HT-29 (cell line): ENCODE data around the gene ZNF579. TPM values are rescaled to one million over a fixed set of nuclear protein-coding genes. Genes with fewer than 3 reads are reported as not detected.
"Not testable (repeated sequence)": the region's sequence is repeated elsewhere in the genome, so short reads cannot be mapped to it uniquely, and the experiment has no call there.

Experiments used
- DNase-seq: peaks from one replicate; pipeline ENCODE4 v3.0.0-alpha.2; 2015; ENCODE audit warnings: low spot score
- total RNA-seq: library from RNA; depleted of rRNA; stranded (reverse); fragments of >200 nt; shearing (Covaris generic); gene quantifications from 2 replicates; pipeline ENCODE4 v1.2.3, GENCODE V29; 2014

ZNF579 gene
- total RNA-seq, 1 experiment from 2014 or later = 23.1 TPM

DNA sequence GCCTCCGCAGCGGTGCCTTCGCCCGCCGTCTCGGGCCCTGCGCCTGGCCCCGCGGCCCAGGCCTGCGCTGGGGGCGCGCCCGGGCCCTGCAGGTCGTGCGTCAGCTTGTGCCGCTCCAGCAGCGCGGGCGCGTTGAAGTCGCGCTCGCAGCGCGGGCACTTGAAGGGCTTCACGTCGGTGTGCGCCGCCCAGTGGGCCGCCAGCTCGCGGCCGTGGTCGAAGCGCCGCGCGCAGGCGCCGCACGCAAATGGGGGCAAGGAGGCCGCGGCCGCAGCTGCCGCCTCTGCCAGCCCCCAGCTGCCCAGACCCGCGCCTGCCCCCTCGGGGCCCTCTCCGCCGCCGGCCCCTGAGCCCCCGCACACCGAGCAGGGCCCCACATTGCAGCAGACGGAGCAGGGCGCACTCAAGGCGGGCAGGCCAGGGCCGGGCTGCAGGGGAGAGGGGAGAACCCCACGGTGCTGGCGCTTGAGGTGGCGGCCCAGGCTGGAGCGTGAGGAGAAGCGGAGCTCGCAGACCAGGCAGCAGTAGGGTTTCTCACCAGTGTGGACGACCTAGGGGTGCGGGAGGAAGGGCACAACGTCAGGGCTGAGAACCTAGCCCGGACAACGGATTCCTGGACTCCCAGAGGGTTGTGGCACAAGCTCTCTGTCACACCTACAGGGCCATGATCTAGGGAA is 12.6 kb upstream of the ZNF579 start:
- DNase-seq = no peak

DNA sequence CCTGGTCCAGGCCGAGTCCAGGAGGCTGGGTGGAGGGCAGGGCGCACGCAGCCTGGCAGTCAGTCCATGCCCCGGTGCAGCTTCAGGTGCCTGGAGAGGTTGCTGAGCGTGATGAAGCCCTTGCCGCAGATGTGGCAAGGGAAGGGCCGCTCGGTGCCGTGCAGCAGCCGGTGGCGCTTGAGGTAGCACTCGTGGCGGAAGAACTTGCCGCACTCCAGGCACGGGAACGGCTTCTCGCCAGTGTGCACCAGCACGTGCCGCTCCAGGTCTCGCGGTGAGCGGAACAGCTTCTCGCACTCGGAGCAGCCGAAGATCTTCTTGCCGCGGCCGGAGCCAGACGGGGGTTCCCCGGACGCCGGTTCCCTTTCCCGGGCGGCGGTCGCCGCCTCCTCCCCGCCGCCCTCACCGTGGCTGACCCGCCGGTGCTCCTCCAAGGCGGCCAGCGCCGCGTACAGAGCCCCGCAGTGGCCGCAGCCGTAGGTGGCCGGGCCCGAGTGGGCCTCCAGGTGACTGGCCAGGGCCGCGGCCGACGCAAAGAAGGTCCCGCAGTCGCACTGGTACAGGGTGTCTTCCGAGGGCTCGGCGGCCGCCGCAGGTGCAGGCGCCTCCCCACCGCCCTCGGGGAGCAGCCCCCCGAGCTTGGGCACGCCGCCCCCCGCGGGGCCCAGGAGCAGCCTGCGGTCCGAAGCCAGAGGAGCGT is 11.9 kb upstream of the ZNF579 start:
- DNase-seq = no peak

DNA sequence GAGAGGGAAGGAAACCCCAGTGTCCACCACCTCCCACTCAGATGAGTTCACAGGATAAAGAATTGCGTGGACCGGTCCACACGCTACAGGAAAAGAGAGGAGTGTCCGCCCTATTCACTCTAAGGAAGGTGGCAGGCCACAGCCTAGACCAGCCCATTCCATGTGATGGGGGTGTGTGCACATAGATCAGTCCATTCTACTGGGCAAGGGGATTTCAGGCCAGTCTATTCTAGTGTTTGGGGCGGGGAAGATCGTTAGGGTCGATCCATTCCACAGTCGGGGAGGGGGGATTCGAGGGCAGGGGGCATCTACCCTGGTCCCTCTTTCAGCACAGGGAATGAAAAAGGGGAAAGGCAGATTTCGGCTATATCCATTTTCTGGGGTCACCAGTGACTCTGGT is 10.9 kb upstream of the ZNF579 start:
- peak; percentile 66 for DNase-seq

DNA sequence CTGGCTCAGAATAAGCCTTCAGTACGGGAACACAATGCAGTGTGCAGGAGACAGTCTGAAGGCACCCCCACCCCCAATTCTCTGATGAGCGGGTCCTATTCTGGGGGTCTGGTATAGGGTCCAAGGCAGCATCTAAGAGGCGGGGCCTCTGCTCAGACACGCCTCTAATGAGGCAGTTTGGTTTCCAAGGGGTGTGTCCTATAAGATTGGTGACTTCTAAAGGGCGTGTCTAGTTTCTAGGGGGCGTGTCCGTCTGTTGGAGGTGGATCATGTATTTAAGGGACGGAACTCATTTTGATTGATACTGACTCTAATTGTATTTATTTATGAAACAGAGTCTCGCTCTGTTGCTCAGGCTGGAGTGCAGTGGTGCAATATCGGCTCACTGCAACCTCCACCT is 10.0 kb upstream of the ZNF579 start:
- peak; percentile 64 for DNase-seq

DNA sequence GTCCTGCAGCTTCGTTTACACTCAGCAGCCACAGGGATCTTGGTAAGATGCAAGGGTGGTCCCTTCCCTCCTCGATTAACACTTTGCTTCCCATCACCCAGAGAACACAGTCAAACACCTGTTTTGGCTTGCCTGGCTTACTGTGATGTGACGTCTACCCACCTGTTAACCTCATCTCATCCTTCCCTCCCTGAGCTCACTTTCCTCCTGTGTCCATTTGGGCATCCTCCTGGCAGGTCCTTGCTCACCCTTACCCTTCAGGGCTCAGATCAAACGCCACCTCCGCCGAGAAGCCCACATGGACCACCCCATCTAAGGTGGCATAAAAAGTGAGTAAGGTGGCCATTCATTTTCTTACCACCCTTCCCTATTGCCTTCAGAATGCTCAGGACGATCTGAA is 9.5 kb upstream of the ZNF579 start:
- no peak for DNase-seq

DNA sequence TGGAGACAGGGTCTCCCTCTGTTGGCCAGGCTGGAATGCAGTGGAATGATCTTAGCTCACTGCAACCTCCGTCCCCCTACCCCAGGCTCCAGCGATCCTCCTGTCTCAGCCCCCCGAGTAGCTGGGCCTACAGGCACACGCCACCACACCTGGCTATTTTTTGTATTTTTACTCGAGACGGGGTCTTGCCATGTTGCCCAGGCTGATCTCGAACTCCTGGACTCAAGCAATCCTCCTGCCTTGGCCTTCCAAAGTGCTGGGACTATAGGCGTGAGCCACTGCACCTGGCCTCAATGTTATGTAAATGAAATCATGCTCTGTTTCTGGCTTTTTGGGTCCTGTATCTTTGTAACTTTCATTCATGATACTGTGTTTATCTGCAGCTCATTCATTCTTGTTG is 8.1 kb upstream of the ZNF579 start:
- no peak for DNase-seq

DNA sequence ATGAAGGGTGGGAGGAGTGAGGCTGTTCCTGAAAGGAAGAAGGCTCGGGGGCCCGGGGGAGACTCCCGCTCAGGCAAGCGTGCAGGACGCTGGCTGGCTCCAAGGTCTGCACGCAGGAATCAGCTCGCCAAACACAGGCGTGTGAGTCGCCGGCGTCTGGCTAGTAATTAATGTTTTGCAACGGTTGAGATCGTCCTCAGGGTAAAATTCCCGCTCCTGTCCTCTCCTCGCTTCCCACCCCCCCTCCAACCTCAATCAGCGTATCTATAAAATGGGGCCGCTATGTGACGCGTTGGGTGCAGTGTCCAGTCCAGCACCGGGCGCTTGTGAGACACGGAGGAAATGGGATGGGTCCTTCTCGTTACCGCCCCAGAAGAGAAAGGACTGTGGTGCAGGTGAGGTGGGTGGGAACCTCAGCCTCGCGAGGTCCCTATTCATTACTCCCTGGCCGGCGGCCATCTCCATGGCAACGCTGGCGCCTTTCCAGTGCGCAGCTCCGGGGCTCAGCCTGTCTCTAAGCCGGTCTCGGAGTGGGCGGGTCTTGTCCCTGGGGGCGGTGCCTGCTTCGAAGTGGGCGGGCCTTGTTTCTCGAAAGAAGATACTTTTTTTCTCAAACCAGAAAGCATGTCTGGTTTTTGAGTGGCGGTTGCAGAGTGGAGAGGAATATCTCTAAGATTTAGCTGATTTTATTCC is 6.5 kb upstream of the ZNF579 start:
- DNase-seq = peak; percentile 100

DNA sequence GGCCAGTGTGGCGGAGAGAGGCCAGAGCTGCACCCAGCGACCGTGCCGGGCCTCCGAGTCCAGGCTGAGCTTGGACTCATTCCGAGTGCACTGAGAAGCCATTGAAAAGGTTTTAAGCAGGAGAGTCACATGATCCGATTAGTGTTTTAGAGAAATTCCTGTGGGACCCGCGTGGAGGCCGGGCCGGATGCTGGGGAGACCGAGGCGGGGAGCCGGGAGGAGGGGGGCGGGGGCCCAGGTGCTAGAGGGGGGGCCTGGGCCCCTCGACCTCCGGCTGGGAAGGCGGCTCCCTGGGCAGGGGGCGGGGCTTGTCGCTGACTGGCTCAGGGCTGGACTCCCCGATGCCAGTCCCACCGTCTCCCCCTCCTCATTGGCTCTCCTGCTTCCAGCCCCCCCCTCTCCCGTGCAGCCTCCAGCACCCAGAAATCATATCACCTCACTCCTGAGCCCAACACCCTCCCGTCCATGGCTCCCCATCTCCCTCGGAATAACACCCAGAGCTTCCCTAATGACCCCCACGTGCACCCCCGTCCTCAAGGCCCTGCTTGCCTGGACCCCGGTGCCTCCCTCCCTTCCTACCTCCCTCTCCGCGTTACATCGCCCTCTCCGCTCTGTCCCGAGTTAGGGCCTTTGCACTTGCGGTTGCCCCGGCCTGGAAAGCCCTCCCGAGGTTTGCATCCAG is 5.2 kb upstream of the ZNF579 start:
- peak; percentile 32 for DNase-seq

DNA sequence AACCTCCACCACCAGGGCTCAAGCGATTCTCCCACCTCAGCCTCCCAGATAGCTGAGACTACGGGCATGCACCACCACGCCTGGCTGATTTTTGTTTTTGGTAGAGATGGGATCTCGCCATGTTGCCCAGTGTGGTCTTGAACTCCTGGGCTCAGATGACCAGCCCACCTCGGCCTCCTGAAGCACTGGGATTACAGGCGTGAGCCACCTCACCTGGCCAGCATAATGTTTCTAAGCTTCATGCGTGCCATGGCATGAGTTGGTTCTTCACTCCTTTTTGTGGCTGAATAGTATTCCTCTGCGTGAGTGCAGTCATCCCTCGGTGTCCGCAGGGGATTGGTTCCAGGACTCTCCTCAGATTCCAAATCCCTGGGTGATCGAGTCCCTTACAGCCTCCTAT is 4.2 kb upstream of the ZNF579 start:
- no peak for DNase-seq

DNA sequence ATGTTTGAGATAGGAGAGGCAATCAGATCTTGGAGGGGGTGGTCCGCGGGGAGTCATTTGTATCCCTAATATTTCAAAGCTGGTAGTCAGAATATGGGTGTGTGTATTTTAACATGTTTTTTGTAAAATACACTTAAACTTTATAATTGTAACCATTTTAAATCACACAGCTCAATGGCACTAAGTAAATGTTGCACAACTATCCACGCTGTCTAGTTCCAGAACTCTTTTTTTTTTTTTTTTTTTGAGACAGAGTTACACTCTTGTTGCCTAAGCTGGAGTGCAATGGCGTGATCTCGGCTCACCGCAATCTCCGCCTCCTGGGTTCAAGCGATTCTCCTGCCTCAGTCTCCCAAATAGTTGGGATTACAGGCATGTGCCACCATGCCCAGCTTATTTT is 3.2 kb upstream of the ZNF579 start:
- not testable (repeated sequence) for DNase-seq

DNA sequence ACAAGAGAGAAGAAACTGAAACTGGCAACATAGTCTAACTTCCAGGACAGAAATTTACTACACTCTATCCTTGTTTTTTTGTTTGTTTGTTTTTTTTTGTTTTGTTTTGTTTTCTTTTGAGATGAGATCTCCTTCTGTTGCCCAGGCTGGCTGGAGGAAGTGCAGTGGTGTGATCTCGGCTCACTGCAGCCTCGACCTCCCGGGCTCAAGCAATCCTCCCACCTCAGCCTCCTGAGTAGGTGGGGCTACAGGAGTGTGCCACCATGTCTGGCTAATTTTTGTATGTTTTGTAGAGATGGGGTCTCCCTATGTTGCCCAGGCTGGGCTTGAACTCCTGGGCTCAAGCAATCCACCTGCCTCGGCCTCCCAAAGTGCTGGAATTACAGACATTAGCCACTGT is 1.6 kb upstream of the ZNF579 start:
- DNase-seq = not testable (repeated sequence)

DNA sequence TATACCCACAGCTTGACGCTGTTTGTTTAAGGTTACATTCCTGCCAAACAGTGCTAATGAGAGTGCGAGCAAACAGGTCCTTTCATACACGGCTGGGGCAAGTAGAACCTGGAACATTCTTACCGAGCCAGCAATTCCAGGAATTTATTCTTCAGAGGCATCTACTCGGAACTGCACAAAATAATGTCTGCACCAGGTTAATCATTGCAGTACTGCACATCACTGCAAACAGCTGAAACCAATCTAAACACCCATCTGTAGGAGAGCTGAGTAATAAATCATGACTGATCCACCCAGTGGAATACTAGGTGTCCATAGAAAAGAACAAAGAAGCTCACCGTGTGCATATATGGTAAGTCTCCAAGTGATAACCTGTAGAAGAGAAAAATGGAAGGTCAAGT is 1.2 kb upstream of the ZNF579 start:
- DNase-seq = no peak

DNA sequence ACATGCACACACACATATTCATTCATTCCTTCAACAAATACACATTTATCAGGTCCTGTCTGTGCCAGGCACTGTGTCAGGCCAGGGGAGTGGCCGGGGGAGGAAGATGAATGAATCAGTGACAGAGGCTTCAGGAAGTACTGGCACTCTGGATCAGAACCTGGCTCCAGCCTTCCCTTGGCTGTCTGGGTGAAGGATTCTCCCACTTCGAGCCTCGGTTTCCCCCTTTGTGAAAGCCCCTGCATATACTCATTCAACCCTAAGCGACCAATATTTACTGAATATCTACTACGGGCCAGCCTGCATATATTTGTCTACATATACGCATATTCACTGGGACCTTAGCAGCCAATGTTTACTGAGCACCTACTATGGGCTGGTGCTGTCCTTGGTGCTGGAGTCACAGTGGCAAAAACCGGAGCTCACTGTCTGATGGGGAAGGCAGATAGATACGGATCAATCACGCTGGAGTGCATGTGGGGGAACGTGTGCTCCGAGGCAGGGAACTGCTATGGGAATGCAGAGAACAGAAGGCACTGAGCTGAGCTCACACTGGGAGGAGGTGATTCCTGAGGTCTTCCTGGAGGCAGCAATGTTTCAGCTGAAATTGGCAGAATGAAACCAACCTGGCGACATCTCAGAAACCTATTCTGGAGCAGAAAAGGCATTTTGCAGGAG is 636 bp upstream of the ZNF579 start:
- DNase-seq = peak; percentile 40

DNA sequence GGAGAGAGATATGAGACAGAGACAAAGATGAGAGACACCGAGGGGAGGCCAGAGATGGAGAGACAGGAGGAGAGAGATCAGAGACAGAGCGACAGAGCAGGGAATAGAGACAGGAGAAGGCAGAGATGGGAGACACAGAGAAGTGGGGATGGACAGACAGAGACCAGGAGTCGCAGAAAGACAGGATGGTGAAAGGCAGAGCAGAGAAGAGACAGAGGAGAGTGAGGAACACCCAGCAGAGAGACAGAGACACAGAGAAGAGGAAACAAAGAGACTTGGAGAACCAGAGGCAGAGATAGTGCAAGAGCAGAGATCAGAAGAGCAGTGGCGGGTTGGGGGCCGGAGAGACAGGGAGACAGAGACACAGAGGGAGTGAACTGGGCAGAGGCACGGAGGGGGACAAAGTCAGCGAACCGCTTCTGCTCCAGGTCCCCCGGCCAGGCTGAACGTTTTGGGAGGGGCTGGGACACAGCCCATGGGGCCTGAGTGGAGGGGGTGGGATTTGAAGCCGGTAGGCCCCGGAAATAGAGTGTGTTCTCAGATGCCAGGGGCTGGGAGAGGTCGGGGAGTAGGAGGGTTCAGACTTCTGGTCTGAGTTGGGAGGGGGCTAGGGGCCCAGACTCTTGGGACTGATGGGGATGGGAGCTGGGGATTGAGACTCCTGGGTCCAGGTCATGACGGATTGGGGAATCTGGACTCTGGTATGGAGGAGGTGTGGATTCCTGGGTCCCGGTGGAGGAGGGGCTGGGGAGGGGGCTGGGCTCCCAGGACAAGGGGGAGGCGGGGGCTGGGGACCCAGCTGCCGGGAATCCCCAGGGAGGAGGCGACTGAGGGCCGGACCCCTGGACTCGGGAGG is 654 bp downstream of the ZNF579 start:
- DNase-seq = peak; percentile 30

DNA sequence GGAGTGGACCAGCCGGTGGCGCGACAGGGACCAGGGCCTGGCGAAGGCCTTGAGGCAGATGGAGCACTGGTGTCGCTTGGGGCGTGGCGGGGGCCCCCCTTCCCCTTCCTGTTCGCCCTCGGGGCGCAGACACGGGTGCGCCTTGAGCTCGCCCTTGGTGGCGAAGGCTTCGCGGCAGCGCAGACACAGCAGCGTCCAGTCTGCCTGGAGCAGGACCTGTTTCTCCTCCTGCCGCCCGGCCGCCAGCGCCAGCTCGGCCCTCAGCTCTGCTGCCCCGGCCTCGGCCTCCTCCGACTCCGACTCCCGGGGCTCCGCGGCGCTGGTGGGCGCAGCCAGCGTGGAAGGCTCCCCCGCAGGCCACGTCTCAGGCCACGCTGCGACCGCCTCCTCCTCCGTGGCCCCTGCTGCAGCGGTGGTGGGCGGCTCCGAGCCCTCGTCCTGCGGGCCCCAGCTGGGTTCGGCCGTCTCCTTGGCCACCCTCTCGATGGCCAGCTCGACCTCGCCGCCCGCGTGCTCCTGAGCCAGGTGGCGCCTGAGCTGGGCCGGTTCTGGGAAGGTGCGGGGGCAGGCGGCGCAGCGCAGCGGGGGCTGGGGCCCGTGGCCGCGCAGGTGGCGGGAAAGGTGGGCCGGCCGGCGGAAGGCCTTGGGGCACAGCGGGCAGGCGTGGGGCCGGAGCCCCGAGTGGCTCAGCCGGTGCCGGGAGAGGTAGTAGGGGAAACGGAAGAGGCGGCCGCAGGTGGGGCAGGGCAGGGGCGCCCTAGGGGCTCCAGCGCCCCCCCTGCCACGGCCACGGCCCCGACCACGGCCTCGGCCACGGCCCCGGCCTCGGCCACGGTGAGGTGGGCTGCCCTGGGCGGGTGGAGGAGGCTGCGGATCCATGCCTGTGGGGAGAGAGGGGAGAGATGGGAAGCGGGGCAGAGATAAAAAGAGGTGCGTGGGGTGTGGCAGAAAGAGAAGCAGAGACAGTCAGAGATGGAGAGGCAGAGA is 1.6 kb downstream of the ZNF579 start:
- no peak for DNase-seq

DNA sequence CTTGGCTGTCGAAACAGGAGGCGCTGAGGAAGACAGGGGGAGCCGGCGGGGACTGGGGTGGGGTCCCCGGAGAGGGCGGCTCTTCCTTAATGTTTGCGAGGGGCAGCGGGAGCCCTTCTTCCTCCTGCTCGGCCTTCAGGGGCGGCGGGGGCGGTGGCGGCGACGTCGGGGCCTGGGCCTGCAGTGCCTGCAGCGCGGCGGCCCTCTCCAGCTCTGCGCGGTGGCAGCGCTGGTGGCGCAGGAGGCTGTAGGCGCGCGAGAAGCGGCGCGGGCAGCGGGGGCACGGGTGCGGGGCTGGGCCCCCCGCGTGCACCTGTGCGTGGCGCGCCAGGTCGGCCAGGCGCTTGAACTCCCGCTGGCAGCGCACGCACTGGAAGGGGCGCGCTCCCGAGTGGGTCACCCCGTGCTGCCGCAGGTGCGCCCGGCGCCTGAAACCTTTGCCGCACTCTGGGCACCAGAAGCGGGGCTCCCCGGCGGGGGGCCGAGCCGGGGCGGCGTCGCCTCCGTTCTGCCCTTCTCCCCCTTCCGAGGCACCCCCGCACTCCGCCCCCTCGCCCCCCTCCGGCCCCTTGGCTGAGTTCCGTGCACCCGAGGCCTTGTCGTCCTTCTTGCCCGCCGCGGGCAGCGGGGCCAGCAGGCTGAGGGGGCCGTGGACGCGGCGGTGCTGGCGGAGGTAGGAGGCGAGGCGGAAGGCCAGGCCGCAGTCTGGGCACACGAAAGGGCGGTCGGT is 2.5 kb downstream of the ZNF579 start:
- no peak for DNase-seq

DNA sequence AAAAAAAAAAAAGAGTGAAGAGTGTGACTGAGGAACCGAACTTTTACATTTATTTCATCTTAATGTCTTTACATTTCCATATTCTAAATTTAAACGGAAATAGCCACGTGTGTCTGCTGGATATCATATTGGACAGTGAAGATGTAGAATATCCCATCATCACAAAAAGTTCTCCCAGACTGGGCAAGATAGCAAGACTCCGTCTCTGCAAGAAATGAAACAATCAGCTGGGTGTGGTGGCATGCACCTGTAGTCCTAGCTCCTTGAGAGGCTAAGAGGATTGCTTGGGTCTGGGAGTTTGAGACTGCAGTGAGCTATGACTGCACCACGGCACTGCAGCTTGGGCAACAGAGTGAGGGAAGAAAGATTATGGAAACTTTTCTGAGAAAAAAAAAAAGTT is 3.9 kb downstream of the ZNF579 start:
- DNase-seq = no peak

DNA sequence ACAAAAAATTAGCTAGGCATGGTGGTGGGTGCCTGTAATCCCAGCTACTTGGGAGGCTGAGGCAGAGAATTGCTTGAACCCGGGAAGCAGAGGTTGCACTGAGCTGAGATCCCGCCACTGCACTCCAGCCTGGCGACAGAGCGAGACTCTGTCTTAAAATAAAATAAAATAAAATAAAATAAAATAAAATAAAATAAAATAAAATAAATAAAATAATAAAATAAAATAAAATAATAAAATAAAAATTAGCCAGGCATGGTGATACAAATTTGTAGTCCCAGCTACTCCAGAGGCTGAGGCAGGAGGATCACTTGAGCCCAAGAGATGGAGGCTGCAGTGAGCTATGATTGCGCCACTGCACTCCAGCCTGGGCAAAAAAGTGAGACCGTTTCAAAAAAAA is 6.7 kb downstream of the ZNF579 start:
- not testable (repeated sequence) for DNase-seq

DNA sequence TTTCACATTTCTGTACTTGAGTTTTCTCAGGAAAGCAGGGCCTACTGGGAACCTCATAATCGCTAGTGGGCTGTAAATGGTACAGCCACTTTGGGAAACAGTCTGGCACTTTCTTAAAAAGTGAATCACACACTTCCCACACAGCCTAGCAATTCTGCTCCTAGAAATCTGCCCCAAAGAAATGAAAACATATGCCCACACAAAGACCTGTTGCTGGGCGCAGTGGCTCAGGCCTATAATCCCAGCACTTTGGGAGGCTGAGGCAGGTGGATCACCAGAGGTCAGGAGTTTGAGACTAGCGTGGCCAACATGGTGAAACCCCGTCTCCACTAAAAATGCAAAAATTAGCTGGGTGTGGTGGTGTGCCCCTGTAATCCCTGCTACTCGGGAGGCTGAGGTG is 11.2 kb downstream of the ZNF579 start:
- DNase-seq = not testable (repeated sequence)
